ENCODE measurements around the gene SPATS2L.

GRCh38 chr2:200270732-200271131 is 35.8 kb upstream of the SPATS2L start:
- TF ChIP-seq, protein P1, sequence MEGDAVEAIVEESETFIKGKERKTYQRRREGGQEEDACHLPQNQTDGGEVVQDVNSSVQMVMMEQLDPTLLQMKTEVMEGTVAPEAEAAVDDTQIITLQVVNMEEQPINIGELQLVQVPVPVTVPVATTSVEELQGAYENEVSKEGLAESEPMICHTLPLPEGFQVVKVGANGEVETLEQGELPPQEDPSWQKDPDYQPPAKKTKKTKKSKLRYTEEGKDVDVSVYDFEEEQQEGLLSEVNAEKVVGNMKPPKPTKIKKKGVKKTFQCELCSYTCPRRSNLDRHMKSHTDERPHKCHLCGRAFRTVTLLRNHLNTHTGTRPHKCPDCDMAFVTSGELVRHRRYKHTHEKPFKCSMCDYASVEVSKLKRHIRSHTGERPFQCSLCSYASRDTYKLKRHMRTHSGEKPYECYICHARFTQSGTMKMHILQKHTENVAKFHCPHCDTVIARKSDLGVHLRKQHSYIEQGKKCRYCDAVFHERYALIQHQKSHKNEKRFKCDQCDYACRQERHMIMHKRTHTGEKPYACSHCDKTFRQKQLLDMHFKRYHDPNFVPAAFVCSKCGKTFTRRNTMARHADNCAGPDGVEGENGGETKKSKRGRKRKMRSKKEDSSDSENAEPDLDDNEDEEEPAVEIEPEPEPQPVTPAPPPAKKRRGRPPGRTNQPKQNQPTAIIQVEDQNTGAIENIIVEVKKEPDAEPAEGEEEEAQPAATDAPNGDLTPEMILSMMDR (conservative IDR thresholded peaks at IDR 0.05; ENCODE audit: low read depth in 2 of 2), result no peak
- no peak for TF ChIP-seq EZH2 (IDR thresholded peaks at IDR 0.05; ENCODE audit: low read depth, unreplicated experiment)

Measured in GM23338 (cell line).